HepG2 (cell line): ENCODE results near the gene BTBD7.

Source experiments
- GPN1 ChIP-seq: sonication (generic); formaldehyde crosslinking; IDR thresholded peaks from 2 replicates; pipeline ENCODE4 v1.5.1; 2020; ENCODE audit warnings: missing genetic modification reagents, borderline replicate concordance
- POLR2A ChIP-seq, 2 experiments: IDR thresholded peaks; 2 replicates each; pipeline ENCODE4 v1.6.1; 2011; ENCODE audit warnings: low read depth in 2 of 2, low read length in 2 of 2, mild to moderate bottlenecking in 1 of 2, moderate library complexity in 1 of 2; ENCODE audit not compliant: insufficient read depth in 1 of 2
- SPEN ChIP-seq: sonication (generic); formaldehyde crosslinking; IDR thresholded peaks from 2 replicates; pipeline ENCODE4 v1.5.1; 2020; ENCODE audit warnings: low read depth, mild to moderate bottlenecking, missing genetic modification reagents

DNA sequence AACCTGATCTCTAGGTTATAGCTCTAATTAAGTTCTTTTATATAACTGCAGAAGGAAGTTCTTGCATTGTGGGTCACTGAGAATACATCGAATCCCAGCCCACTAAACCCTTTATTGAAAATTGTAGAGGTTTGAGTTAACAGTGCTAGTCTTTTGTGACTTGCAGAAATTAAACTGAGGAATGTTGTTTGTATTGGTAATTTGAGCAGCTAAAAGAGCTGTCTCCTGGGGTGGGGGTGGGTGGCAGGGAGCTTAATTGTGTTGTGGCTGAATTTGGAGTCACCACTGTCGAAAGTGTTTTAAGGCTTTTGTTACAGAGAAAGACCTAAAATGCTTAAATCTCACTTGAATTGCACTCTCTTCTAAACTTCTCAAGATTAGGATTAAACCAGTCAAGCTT lies 11.0 kb upstream of the BTBD7 start:
- TF ChIP-seq SPEN: no peak
- TF ChIP-seq GPN1 (CRISPR knock-in tag): no peak
- TF ChIP-seq POLR2A (IDR thresholded peaks at IDR 0.05; ENCODE audit: insufficient read depth in 1 of 2, low read depth in 2 of 2, low read length in 2 of 2): no peak
